HCT116 (cell line): ENCODE measurements around the gene TAC4. TPM values are rescaled to one million over a fixed set of nuclear protein-coding genes. Genes with fewer than 3 reads are reported as not detected.

Experiments used
- ATAC-seq: fragments of 200-7000 bp; cut with Tn5 transposase; 2 replicates; pipeline ENCODE4 v1.9.1; 2020; ENCODE audit warnings: mild to moderate bottlenecking, moderate library complexity
- BruUV-seq: library from RNA; stranded (reverse); fragments of 400-500 nt; replicated peaks from 2 replicates; lab custom pipeline; 2021; lab: Mats Ljungman, UMichigan
- CTCF ChIA-PET: fragments of 300-600 bp; sonication (Branson Sonifier 250); formaldehyde crosslinking; loops from one replicate; lab custom pipeline; 2021; ENCODE audit warnings: antibody characterized with exemption; lab: Charles Lee
- POLR2A ChIA-PET: fragments of 300-600, 350-600 bp; sonication (Branson Sonifier 250); formaldehyde crosslinking; loops from one replicate; lab custom pipeline; 2021; ENCODE audit warnings: antibody characterized with exemption; lab: Charles Lee
- RAD21 ChIA-PET, 2 experiments: fragments of 300-600 bp; sonication (Branson Sonifier 250); formaldehyde crosslinking; loops; one replicate each; lab custom pipeline; 2023; ENCODE audit warnings: low total read pairs in 2 of 2; ENCODE audit not compliant: uncharacterized antibody in 2 of 2, unreplicated experiment in 2 of 2, low non-redundant PET in 1 of 2; lab: Charles Lee
- DNase-seq: peaks from one replicate; pipeline ENCODE4 v3.0.0-alpha.2; 2010; ENCODE audit warnings: low read depth, low spot score
- H2AFZ ChIP-seq: fragments of 200-600 bp; shearing (Covaris generic), sonication (generic); 2 replicates; pipeline ENCODE4 v1.6.1; 2017; ENCODE audit warnings: low read depth, mixed run types, mixed read lengths, antibody characterized with exemption, low read length; ENCODE audit not compliant: poor library complexity, severe bottlenecking
- H3K27ac ChIP-seq: 2 replicates; pipeline ENCODE4 v1.5.1; 2012; ENCODE audit warnings: low read depth, low read length
- H3K27me3 ChIP-seq: fragments of 200-600 bp; sonication (generic); 2 replicates; pipeline ENCODE4 v1.6.1; 2016; ENCODE audit warnings: mixed run types, low read length, mixed read lengths; ENCODE audit not compliant: insufficient read depth
- H3K36me3 ChIP-seq, 2 experiments: fragments of 200-500 bp in 1 of 2; fragments of 200-600 bp in 1 of 2; sonication (Bioruptor generic) in 1 of 2; sonication (generic) in 1 of 2; 2 replicates each; pipeline versions ENCODE4 v1.5.1 to v1.6.1; 2014 to 2016; ENCODE audit warnings: low read length in 2 of 2, inconsistent platforms in 1 of 2, mixed read lengths in 1 of 2, mixed run types in 1 of 2; ENCODE audit not compliant: insufficient read depth in 2 of 2, control insufficient read depth in 1 of 2
- H3K4me1 ChIP-seq, 2 experiments: fragments of 200-600 bp in 1 of 2; sonication (generic) in 1 of 2; 2 replicates each; pipeline versions ENCODE4 v1.5.1 to v1.6.1; 2012 to 2017; ENCODE audit warnings: low read length in 2 of 2, inconsistent platforms in 1 of 2, mild to moderate bottlenecking in 1 of 2, mixed read lengths in 1 of 2, mixed run types in 1 of 2, moderate library complexity in 1 of 2; ENCODE audit not compliant: insufficient read depth in 2 of 2, control insufficient read depth in 1 of 2
- H3K4me2 ChIP-seq: fragments of 200-600 bp; sonication (generic); 2 replicates; pipeline ENCODE4 v1.6.1; 2017; ENCODE audit warnings: mixed run types, low read length, mixed read lengths
- H3K4me3 ChIP-seq, 2 experiments: fragments of 200-600 bp in 1 of 2; sonication (generic) in 1 of 2; replicated peaks in 1 of 2; 2 replicates each; pipeline ENCODE4 v1.5.1; 2011 to 2016; ENCODE audit warnings: low read length in 2 of 2, control low read depth in 1 of 2, low read depth in 1 of 2, mild to moderate bottlenecking in 1 of 2, mixed read lengths in 1 of 2, mixed run types in 1 of 2
- H3K79me2 ChIP-seq: fragments of 200-600 bp; sonication (generic); 2 replicates; pipeline ENCODE4 v1.6.1; 2017; ENCODE audit warnings: mild to moderate bottlenecking, mixed run types, low read length, moderate library complexity, mixed read lengths; ENCODE audit not compliant: insufficient read depth
- H3K9ac ChIP-seq: fragments of 200-600 bp; sonication (generic); 2 replicates; pipeline ENCODE4 v1.6.1; 2016; ENCODE audit warnings: low read length, mixed read lengths
- H3K9me2 ChIP-seq: fragments of 200-600 bp; sonication (generic), shearing (Covaris generic); 2 replicates; pipeline ENCODE4 v1.6.1; 2017; ENCODE audit warnings: mixed run types, mild to moderate bottlenecking, moderate library complexity; ENCODE audit not compliant: insufficient read depth
- H3K9me3 ChIP-seq, 2 experiments: fragments of 200-500 bp in 1 of 2; fragments of 200-600 bp in 1 of 2; sonication (Bioruptor generic) in 1 of 2; sonication (generic) in 1 of 2; 2 replicates each; pipeline ENCODE4 v1.6.1; 2014 to 2017; ENCODE audit warnings: low read length in 2 of 2, mixed read lengths in 2 of 2, inconsistent platforms in 1 of 2, low read depth in 1 of 2, mild to moderate bottlenecking in 1 of 2, mixed run types in 1 of 2, moderate library complexity in 1 of 2; ENCODE audit not compliant: control insufficient read depth in 1 of 2, insufficient read depth in 1 of 2
- H4K20me1 ChIP-seq: fragments of 200-600 bp; sonication (generic), shearing (Covaris generic); 2 replicates; pipeline ENCODE4 v1.6.1; 2017; ENCODE audit warnings: mixed run types, mild to moderate bottlenecking, moderate library complexity; ENCODE audit not compliant: insufficient read depth
- CBX3 ChIP-seq: IDR thresholded peaks from 2 replicates; pipeline ENCODE4 v1.6.1; 2012; ENCODE audit warnings: low read depth
- CEBPB ChIP-seq: IDR thresholded peaks from 2 replicates; pipeline ENCODE4 v1.6.1; 2012; ENCODE audit warnings: low read depth
- EGR1 ChIP-seq: IDR thresholded peaks from 2 replicates; pipeline ENCODE4 v1.6.1; 2012; ENCODE audit warnings: low read depth
- EZH2phosphoT487 ChIP-seq: fragments of 200-600 bp; IDR thresholded peaks from 2 replicates; pipeline ENCODE4 v1.6.1; 2018; ENCODE audit warnings: antibody characterized with exemption, borderline replicate concordance
- FOSL1 ChIP-seq: IDR thresholded peaks from 2 replicates; pipeline ENCODE4 v1.6.1; 2012; ENCODE audit warnings: low read depth
- JUND ChIP-seq: IDR thresholded peaks from 2 replicates; pipeline ENCODE4 v1.6.1; 2012
- POLR2AphosphoS5 ChIP-seq: IDR thresholded peaks from 2 replicates; pipeline ENCODE4 v1.6.1; 2011; ENCODE audit warnings: mild to moderate bottlenecking, low read depth, low read length, moderate library complexity
- REST ChIP-seq: IDR thresholded peaks from 2 replicates; pipeline ENCODE4 v1.6.1; 2012; ENCODE audit warnings: low read depth
- SIN3A ChIP-seq: IDR thresholded peaks from 2 replicates; pipeline ENCODE4 v1.6.1; 2012; ENCODE audit warnings: low read depth
- SP1 ChIP-seq: IDR thresholded peaks from 2 replicates; pipeline ENCODE4 v1.6.1; 2012; ENCODE audit warnings: low read depth
- YY1 ChIP-seq: IDR thresholded peaks from 2 replicates; pipeline ENCODE4 v1.6.1; 2011; ENCODE audit warnings: low read length, low read depth, moderate library complexity, mild to moderate bottlenecking; ENCODE audit not compliant: insufficient replicate concordance; ENCODE audit errors: extremely low read depth
- intact Hi-C: fragments of 100-400 bp; cut with micrococcal nuclease; formaldehyde crosslinking; loops from 2 replicates; pipeline ENCODE4 v1.10.0; 2022
- total RNA-seq: library from RNA; stranded (reverse); gene quantifications from one replicate; pipeline ENCODE4 v1.2.1, GENCODE V29; 2021; ENCODE audit not compliant: unreplicated experiment
- TF ChIP-seq, protein P1 (sequence below): IDR thresholded peaks from 2 replicates; pipeline ENCODE4 v1.6.1; 2012
- TF ChIP-seq, protein P2 (sequence below): IDR thresholded peaks from 2 replicates; pipeline ENCODE4 v1.6.1; 2012
- TF ChIP-seq, protein P3 (sequence below): IDR thresholded peaks from 2 replicates; pipeline ENCODE4 v1.6.1; 2011; ENCODE audit warnings: mild to moderate bottlenecking, low read length, moderate library complexity; ENCODE audit not compliant: insufficient replicate concordance; ENCODE audit errors: extremely low read depth

Gene TAC4
- total RNA-seq, 1 experiment from 2014 or later = not detected

DNA sequence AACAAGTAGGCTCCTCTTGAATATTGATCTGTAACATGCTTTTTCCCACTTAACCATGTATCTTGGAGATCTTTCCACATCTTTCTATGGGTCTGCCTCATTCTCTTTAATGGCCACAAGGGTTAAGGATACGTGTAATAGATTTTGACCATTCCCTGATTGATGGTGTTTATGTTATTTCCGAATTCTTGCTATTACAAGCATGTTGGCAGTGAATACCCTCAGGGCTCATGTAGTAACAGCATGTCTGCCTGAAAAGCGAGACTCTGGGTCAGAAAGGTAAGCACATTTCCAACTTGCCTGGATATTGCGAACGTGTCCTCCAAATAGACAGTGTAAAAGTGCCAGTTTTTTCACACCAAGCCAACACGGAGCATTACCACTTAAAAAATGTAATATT, 5.0 kb downstream of the TAC4 start:
- Histone ChIP-seq H3K27ac (no peak overlapping the region), H3K36me3 (no peaks in the 10 kb centered on the region; a peak in 1 of 4 replicates), H3K4me2 (no peak overlapping the region), H3K9me2 (no peaks in the 10 kb centered on the region), H3K9me3 (no peaks in the 10 kb centered on the region), H2AFZ (no peak overlapping the region), H3K4me1 (no peaks in the 10 kb centered on the region), H4K20me1 (no peaks in the 10 kb centered on the region), H3K27me3 (no peaks in the 10 kb centered on the region), H3K4me3 (no peak overlapping the region), H3K79me2 (no peaks in the 10 kb centered on the region)
- ChIA-PET CTCF (interaction anchor here (1.0 kb wide), 1 partner anchor 286 kb away, joined by 3 read pairs; no protein-coding TSS in a partner anchor), POLR2A (no interaction called here), RAD21 (no interaction called here)
- intact Hi-C loops = loop anchor here (1.0 to 5.0 kb wide), 2 partner anchors 136 to 286 kb away; partner anchors contain the start of gene SLC35B1
- BruUV-seq = no TSS peak
- DNase-seq (no peak), ATAC-seq (no peak)
- TF ChIP-seq JUND (no peak), SP1 (no peak), EZH2phosphoT487 (no peak), YY1 (no peak), CEBPB (no peak), REST (no peak), FOSL1 (no peak), SIN3A (no peak), EGR1 (no peak), POLR2AphosphoS5 (no peak), CBX3 (no peak)
- TF ChIP-seq, protein P1, sequence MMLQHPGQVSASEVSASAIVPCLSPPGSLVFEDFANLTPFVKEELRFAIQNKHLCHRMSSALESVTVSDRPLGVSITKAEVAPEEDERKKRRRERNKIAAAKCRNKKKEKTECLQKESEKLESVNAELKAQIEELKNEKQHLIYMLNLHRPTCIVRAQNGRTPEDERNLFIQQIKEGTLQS = no peak
- TF ChIP-seq, protein P2, sequence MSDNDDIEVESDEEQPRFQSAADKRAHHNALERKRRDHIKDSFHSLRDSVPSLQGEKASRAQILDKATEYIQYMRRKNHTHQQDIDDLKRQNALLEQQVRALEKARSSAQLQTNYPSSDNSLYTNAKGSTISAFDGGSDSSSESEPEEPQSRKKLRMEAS = no peak
- TF ChIP-seq, protein P3, sequence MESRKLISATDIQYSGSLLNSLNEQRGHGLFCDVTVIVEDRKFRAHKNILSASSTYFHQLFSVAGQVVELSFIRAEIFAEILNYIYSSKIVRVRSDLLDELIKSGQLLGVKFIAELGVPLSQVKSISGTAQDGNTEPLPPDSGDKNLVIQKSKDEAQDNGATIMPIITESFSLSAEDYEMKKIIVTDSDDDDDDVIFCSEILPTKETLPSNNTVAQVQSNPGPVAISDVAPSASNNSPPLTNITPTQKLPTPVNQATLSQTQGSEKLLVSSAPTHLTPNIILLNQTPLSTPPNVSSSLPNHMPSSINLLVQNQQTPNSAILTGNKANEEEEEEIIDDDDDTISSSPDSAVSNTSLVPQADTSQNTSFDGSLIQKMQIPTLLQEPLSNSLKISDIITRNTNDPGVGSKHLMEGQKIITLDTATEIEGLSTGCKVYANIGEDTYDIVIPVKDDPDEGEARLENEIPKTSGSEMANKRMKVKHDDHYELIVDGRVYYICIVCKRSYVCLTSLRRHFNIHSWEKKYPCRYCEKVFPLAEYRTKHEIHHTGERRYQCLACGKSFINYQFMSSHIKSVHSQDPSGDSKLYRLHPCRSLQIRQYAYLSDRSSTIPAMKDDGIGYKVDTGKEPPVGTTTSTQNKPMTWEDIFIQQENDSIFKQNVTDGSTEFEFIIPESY = no peak
- TF ChIP-seq, all 23 proteins: peak for 0
- no peak overlapping the region for H3K9ac ChIP-seq
